Liver (tissue), 3 donors: ENCODE data around the gene PARP16.

Experiments
- EGR1 ChIP-seq, 2 donors: IDR thresholded peaks; 2 replicates each; pipeline ENCODE4 v1.6.1; 2016 to 2018; ENCODE audit warnings: antibody characterized with exemption in 2 of 2, low read depth in 2 of 2
- FOXA2 ChIP-seq: IDR thresholded peaks from 2 replicates; pipeline ENCODE4 v1.6.1; 2016; ENCODE audit warnings: antibody characterized with exemption
- GABPA ChIP-seq, 2 donors: IDR thresholded peaks in 1 of 2; conservative IDR thresholded peaks in 1 of 2; 2 replicates each; pipeline ENCODE4 v1.6.1; 2016; ENCODE audit warnings: antibody characterized with exemption in 2 of 2, mild to moderate bottlenecking in 1 of 2, moderate library complexity in 1 of 2
- HNF4G ChIP-seq: IDR thresholded peaks from 2 replicates; pipeline ENCODE4 v1.6.1; 2016; ENCODE audit warnings: antibody characterized with exemption
- JUND ChIP-seq, 2 donors: IDR thresholded peaks; 2 replicates each; pipeline ENCODE4 v1.6.1; 2016; ENCODE audit warnings: antibody characterized with exemption in 2 of 2
- RAD21 ChIP-seq, 2 donors: IDR thresholded peaks; 2 replicates each; pipeline ENCODE4 v1.6.1; 2016; ENCODE audit warnings: antibody characterized with exemption in 2 of 2, mild to moderate bottlenecking in 2 of 2
- RXRA ChIP-seq, 2 donors: IDR thresholded peaks; 2 replicates each; pipeline ENCODE4 v1.6.1; 2017 to 2018; ENCODE audit warnings: antibody characterized with exemption in 2 of 2, mild to moderate bottlenecking in 1 of 2
- SP1 ChIP-seq: IDR thresholded peaks from 2 replicates; pipeline ENCODE4 v1.6.1; 2018; ENCODE audit warnings: antibody characterized with exemption, mild to moderate bottlenecking
- TAF1 ChIP-seq: conservative IDR thresholded peaks from 2 replicates; pipeline ENCODE4 v1.6.1; 2016; ENCODE audit warnings: antibody characterized with exemption, mild to moderate bottlenecking
- YY1 ChIP-seq: IDR thresholded peaks from 2 replicates; pipeline ENCODE4 v1.6.1; 2016; ENCODE audit warnings: antibody characterized with exemption, mild to moderate bottlenecking
- TF ChIP-seq, protein P1 (sequence below): fragments of 150-350 bp; IDR thresholded peaks from 2 replicates; pipeline ENCODE4 v1.5.1; 2017; ENCODE audit warnings: improper control_type of control experiment, low read depth, low read length; ENCODE audit not compliant: missing input control
- TF ChIP-seq, protein P2 (sequence below): IDR thresholded peaks from 2 replicates; pipeline ENCODE4 v1.6.1; 2016; ENCODE audit warnings: antibody characterized with exemption, mild to moderate bottlenecking
- TF ChIP-seq, protein P3 (sequence below): IDR thresholded peaks from 2 replicates; pipeline ENCODE4 v1.6.1; 2016; ENCODE audit warnings: antibody characterized with exemption
- TF ChIP-seq, protein P4 (sequence below): IDR thresholded peaks from 2 replicates; pipeline ENCODE4 v1.6.1; 2016; ENCODE audit warnings: antibody characterized with exemption
- donor health status: healthy.
- donor health status: healthy.

DNA sequence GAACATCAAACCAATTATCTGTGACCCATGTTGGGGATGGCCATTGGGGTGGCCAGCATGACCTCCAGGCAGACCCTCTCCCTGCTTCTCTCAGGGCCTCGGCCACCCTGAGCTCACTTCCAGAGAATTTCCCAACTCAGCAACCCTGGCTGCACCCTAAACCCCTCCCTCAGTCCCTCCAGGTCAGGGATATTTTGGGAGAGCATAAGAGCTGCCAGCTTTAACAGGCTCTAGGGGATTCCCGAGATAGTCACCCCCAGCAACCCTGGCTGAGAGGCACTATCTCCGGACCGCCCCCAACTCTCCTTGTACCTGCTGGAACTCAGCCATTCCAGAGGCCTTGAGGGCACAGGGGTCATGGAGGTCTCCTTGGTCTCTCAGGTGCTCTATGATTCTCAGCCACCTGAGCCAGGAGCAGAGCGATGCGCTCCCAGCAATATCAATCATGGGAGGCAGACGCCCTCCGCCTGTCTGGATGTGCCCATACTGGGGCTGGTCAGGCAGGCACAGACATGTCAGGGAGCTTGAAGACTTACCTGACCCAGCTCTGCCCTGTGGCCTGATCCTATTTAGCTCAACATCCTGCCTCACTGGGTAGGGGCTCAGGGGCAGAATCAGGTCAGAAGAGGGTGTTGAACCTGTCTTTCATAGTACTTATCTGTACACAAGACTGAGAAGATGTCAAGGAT, 40.5 kb downstream of the PARP16 start:
- no peak for TF ChIP-seq RXRA (IDR thresholded peaks at IDR 0.05)
- TF ChIP-seq, protein P1, sequence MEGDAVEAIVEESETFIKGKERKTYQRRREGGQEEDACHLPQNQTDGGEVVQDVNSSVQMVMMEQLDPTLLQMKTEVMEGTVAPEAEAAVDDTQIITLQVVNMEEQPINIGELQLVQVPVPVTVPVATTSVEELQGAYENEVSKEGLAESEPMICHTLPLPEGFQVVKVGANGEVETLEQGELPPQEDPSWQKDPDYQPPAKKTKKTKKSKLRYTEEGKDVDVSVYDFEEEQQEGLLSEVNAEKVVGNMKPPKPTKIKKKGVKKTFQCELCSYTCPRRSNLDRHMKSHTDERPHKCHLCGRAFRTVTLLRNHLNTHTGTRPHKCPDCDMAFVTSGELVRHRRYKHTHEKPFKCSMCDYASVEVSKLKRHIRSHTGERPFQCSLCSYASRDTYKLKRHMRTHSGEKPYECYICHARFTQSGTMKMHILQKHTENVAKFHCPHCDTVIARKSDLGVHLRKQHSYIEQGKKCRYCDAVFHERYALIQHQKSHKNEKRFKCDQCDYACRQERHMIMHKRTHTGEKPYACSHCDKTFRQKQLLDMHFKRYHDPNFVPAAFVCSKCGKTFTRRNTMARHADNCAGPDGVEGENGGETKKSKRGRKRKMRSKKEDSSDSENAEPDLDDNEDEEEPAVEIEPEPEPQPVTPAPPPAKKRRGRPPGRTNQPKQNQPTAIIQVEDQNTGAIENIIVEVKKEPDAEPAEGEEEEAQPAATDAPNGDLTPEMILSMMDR, result no peak
- no peak for TF ChIP-seq EGR1 (IDR thresholded peaks at IDR 0.05; ENCODE audit: low read depth in 2 of 2)
- no peak for TF ChIP-seq RAD21 (IDR thresholded peaks at IDR 0.05)
- TF ChIP-seq TAF1, result no peak
- TF ChIP-seq, protein P2, sequence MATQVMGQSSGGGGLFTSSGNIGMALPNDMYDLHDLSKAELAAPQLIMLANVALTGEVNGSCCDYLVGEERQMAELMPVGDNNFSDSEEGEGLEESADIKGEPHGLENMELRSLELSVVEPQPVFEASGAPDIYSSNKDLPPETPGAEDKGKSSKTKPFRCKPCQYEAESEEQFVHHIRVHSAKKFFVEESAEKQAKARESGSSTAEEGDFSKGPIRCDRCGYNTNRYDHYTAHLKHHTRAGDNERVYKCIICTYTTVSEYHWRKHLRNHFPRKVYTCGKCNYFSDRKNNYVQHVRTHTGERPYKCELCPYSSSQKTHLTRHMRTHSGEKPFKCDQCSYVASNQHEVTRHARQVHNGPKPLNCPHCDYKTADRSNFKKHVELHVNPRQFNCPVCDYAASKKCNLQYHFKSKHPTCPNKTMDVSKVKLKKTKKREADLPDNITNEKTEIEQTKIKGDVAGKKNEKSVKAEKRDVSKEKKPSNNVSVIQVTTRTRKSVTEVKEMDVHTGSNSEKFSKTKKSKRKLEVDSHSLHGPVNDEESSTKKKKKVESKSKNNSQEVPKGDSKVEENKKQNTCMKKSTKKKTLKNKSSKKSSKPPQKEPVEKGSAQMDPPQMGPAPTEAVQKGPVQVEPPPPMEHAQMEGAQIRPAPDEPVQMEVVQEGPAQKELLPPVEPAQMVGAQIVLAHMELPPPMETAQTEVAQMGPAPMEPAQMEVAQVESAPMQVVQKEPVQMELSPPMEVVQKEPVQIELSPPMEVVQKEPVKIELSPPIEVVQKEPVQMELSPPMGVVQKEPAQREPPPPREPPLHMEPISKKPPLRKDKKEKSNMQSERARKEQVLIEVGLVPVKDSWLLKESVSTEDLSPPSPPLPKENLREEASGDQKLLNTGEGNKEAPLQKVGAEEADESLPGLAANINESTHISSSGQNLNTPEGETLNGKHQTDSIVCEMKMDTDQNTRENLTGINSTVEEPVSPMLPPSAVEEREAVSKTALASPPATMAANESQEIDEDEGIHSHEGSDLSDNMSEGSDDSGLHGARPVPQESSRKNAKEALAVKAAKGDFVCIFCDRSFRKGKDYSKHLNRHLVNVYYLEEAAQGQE, result no peak
- TF ChIP-seq, protein P3, sequence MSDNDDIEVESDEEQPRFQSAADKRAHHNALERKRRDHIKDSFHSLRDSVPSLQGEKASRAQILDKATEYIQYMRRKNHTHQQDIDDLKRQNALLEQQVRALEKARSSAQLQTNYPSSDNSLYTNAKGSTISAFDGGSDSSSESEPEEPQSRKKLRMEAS, result no peak
- TF ChIP-seq FOXA2, result no peak
- TF ChIP-seq, protein P4, sequence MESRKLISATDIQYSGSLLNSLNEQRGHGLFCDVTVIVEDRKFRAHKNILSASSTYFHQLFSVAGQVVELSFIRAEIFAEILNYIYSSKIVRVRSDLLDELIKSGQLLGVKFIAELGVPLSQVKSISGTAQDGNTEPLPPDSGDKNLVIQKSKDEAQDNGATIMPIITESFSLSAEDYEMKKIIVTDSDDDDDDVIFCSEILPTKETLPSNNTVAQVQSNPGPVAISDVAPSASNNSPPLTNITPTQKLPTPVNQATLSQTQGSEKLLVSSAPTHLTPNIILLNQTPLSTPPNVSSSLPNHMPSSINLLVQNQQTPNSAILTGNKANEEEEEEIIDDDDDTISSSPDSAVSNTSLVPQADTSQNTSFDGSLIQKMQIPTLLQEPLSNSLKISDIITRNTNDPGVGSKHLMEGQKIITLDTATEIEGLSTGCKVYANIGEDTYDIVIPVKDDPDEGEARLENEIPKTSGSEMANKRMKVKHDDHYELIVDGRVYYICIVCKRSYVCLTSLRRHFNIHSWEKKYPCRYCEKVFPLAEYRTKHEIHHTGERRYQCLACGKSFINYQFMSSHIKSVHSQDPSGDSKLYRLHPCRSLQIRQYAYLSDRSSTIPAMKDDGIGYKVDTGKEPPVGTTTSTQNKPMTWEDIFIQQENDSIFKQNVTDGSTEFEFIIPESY, result no peak
- TF ChIP-seq JUND (IDR thresholded peaks at IDR 0.05), result no peak
- TF ChIP-seq HNF4G, result no peak
- no peak for TF ChIP-seq YY1
- TF ChIP-seq SP1, result no peak
- TF ChIP-seq GABPA (IDR thresholded peaks at IDR 0.05 in 1 of 2, conservative IDR thresholded peaks at IDR 0.05 in 1 of 2), result no peak
